HepG2 (cell line): ENCODE measurements around the gene SPHK1. TPM values are rescaled to one million over a fixed set of nuclear protein-coding genes. Genes with fewer than 3 reads are reported as not detected.

Experiments used
- CENPT ChIP-seq: sonication (generic); formaldehyde crosslinking; IDR thresholded peaks from 2 replicates; pipeline ENCODE4 v1.8.0; 2022; ENCODE audit warnings: low read depth, mild to moderate bottlenecking, moderate library complexity, missing genetic modification reagents
- DR1 ChIP-seq: sonication (generic); formaldehyde crosslinking; IDR thresholded peaks from 2 replicates; pipeline ENCODE4 v1.8.0; 2021; ENCODE audit warnings: mild to moderate bottlenecking, missing genetic modification reagents, inconsistent platforms
- GMEB1 ChIP-seq: sonication (generic); formaldehyde crosslinking; IDR thresholded peaks from 2 replicates; pipeline ENCODE4 v1.5.1; 2020; ENCODE audit warnings: missing genetic modification reagents, mild to moderate bottlenecking, borderline replicate concordance
- JDP2 ChIP-seq: sonication (generic); formaldehyde crosslinking; IDR thresholded peaks from 2 replicates; pipeline ENCODE4 v1.8.1; 2022; ENCODE audit warnings: missing genetic modification reagents, borderline replicate concordance
- PBX2 ChIP-seq: IDR thresholded peaks from 2 replicates; pipeline ENCODE4 v1.6.1; 2016; ENCODE audit warnings: control low read depth
- PRDM10 ChIP-seq: sonication (generic); formaldehyde crosslinking; IDR thresholded peaks from 2 replicates; pipeline ENCODE4 v1.4.0; 2020; ENCODE audit warnings: low read depth, missing genetic modification reagents
- PRDM15 ChIP-seq: sonication (generic); formaldehyde crosslinking; IDR thresholded peaks from 2 replicates; pipeline ENCODE4 v1.4.0; 2020; ENCODE audit warnings: missing genetic modification reagents
- PTBP1 ChIP-seq: fragments of 200-400 bp; formaldehyde crosslinking; IDR thresholded peaks from 2 replicates; pipeline ENCODE4 v1.6.1; 2018; ENCODE audit warnings: low read length, low read depth; ENCODE audit not compliant: poor library complexity, severe bottlenecking
- THAP7 ChIP-seq: sonication (generic); formaldehyde crosslinking; IDR thresholded peaks from 2 replicates; pipeline ENCODE4 v1.8.1; 2023; ENCODE audit warnings: mild to moderate bottlenecking, missing genetic modification reagents
- ZFP1 ChIP-seq: IDR thresholded peaks from 2 replicates; pipeline ENCODE4 v1.6.1; 2016
- ZNF101 ChIP-seq: sonication (generic); formaldehyde crosslinking; IDR thresholded peaks from 2 replicates; pipeline ENCODE4 v1.4.0; 2020; ENCODE audit warnings: mild to moderate bottlenecking, low read depth, missing genetic modification reagents, borderline replicate concordance
- ZNF205 ChIP-seq: IDR thresholded peaks from 2 replicates; pipeline ENCODE4 v1.6.1; 2018; ENCODE audit warnings: missing biosample characterization, missing genetic modification reagents
- ZNF260 ChIP-seq: sonication (generic); formaldehyde crosslinking; IDR thresholded peaks from 2 replicates; pipeline ENCODE4 v1.4.0; 2020; ENCODE audit warnings: missing genetic modification reagents, low read depth, mild to moderate bottlenecking, borderline replicate concordance
- ZNF720 ChIP-seq: sonication (generic); formaldehyde crosslinking; IDR thresholded peaks from 2 replicates; pipeline ENCODE4 v1.4.0; 2020; ENCODE audit warnings: missing genetic modification reagents
- ZNF766 ChIP-seq: sonication (generic); formaldehyde crosslinking; IDR thresholded peaks from 2 replicates; pipeline ENCODE4 v1.5.0; 2020; ENCODE audit warnings: missing genetic modification reagents, borderline replicate concordance
- ZNF776 ChIP-seq: sonication (generic); formaldehyde crosslinking; IDR thresholded peaks from 2 replicates; pipeline ENCODE4 v1.4.0; 2020; ENCODE audit warnings: mild to moderate bottlenecking, missing genetic modification reagents
- ZNF780A ChIP-seq: sonication (generic); formaldehyde crosslinking; IDR thresholded peaks from 2 replicates; pipeline ENCODE4 v1.8.0; 2022; ENCODE audit warnings: mild to moderate bottlenecking, missing genetic modification reagents, moderate library complexity
- polyA plus RNA-seq, 8 experiments: library from polyadenylated mRNA; depleted of rRNA in 3 of 8; stranded (reverse) in 7 of 8; unstranded in 1 of 8; fragments of >200 nt; fragmentation: Illumina TruSeq in 4 of 8; extraction: Trizol in 4 of 8; gene quantifications; 2 replicates each; pipeline versions ENCODE4 v1.2.1 to v1.2.3, GENCODE V29; 2011 to 2016; ENCODE audit warnings: low read depth in 4 of 8, missing spikeins in 1 of 8, mixed read lengths in 1 of 8; ENCODE audit not compliant: insufficient read depth in 1 of 8
- total RNA-seq, 5 experiments: library from RNA; depleted of rRNA; stranded (reverse); fragments of >200 nt; fragmentation: Illumina TruSeq; extraction: Trizol; gene quantifications; 2 replicates each; pipeline ENCODE4 v1.2.3, GENCODE V29; 2016; ENCODE audit warnings: low read depth in 1 of 5

The SPHK1 gene
- total and polyA plus RNA-seq, 2 of the 13 experiments (the other 11 are each of a cell fraction or from before 2014, with no cell fraction given): 129 to 160 TPM

GRCh38 chr17:76353599-76354316 lies 30.7 kb upstream of the SPHK1 start, which contains the start of gene PRPSAP1 (continued):
- TF ChIP-seq PRDM15 (CRISPR knock-in tag): 0 out of 2 replicates have a peak, but pooled peaks have one; percentile 48
- TF ChIP-seq JDP2 (CRISPR knock-in tag): no peak
- TF ChIP-seq ZFP1: peak; percentile 35; the same call in 1 of the 2 replicates
- 0 out of 2 replicates have a peak, but pooled peaks have one; percentile 55 for TF ChIP-seq ZNF780A (CRISPR knock-in tag)
- no peak for TF ChIP-seq PBX2 (CRISPR knock-in tag)
- TF ChIP-seq PTBP1: no peak
- peak; percentile 76; the same call in 1 of the 2 replicates for TF ChIP-seq ZNF766 (CRISPR knock-in tag)
- peak; percentile 87 for TF ChIP-seq DR1 (CRISPR knock-in tag)
- no peak for TF ChIP-seq ZNF101
- TF ChIP-seq ZNF260 (CRISPR knock-in tag): no peak
- no peak for TF ChIP-seq ZNF720 (CRISPR knock-in tag)
- no peak for TF ChIP-seq CENPT (CRISPR knock-in tag)
- peak; percentile 88 for TF ChIP-seq ZNF776 (CRISPR knock-in tag)
- TF ChIP-seq THAP7 (CRISPR knock-in tag): peak; percentile 83; the same call in 1 of the 2 replicates
- peak; percentile 14; the same call in 1 of the 2 replicates for TF ChIP-seq PRDM10 (CRISPR knock-in tag)
- TF ChIP-seq ZNF205: peak; percentile 78
- peak; percentile 88 for TF ChIP-seq GMEB1
